ENCODE results near the gene NOX5. TPM values are rescaled to one million over a fixed set of nuclear protein-coding genes. Genes with fewer than 3 reads are reported as not detected.

Gene NOX5
- total RNA-seq, 2 donors from 2014 or later = 0.54 to 0.92 TPM

GRCh38 chr15:69075440-69075839 is 60.9 kb downstream of the NOX5 start:
- Histone ChIP-seq H3K27me3 (replicated peaks; ENCODE audit: insufficient read depth) (no peaks in the 10 kb centered on the region), H3K4me1 (ENCODE audit: control insufficient read depth in 1 of 2, low read depth in 2 of 2) (peaks cover 0 to 6% of the 10 kb centered on the region in 2 donors), H3K27ac (no peak overlapping the region), H3K36me3 (no peaks in the 10 kb centered on the region), H3K4me3 (no peak overlapping the region), H3K9me3 (no peaks in the 10 kb centered on the region)
- ATAC-seq (ENCODE audit: insufficient number of reproducible peaks, low FRiP score, low read depth) (no peak), DNase-seq (ENCODE audit: low spot score) (no peak)
- TF ChIP-seq CTCF (IDR thresholded peaks at IDR 0.05) = no peak

- no peak for ATAC-seq (ENCODE audit: insufficient number of reproducible peaks, low FRiP score, low read depth)
- no peaks in the 10 kb centered on the region for H3K9me3 ChIP-seq
- H3K4me1 ChIP-seq (ENCODE audit: control insufficient read depth in 1 of 2, low read depth in 2 of 2) = peaks cover 8 to 19% of the 10 kb centered on the region in 2 donors
- no peak overlapping the region for H3K27ac ChIP-seq
- no peak overlapping the region for H3K4me3 ChIP-seq
- no peaks in the 10 kb centered on the region for H3K27me3 ChIP-seq (replicated peaks; ENCODE audit: insufficient read depth)
- no peak for TF ChIP-seq CTCF (IDR thresholded peaks at IDR 0.05)
- no peaks in the 10 kb centered on the region for H3K36me3 ChIP-seq
- DNase-seq (ENCODE audit: low spot score) = no peak
These were observed 62.3 kb downstream of the NOX5 start for GRCh38 chr15:69076756-69077155.

- Histone ChIP-seq H3K4me3 (no peak overlapping the region), H3K9me3 (no peaks in the 10 kb centered on the region), H3K36me3 (no peaks in the 10 kb centered on the region), H3K27me3 (replicated peaks; ENCODE audit: insufficient read depth) (no peaks in the 10 kb centered on the region), H3K27ac (no peak overlapping the region), H3K4me1 (ENCODE audit: control insufficient read depth in 1 of 2, low read depth in 2 of 2) (peaks cover 11 to 35% of the 10 kb centered on the region in 2 donors)
- no peak for TF ChIP-seq CTCF (IDR thresholded peaks at IDR 0.05)
- ATAC-seq (ENCODE audit: insufficient number of reproducible peaks, low FRiP score, low read depth) = no peak
- DNase-seq (ENCODE audit: low spot score) = no peak
These were observed 64.1 kb downstream of the NOX5 start for GRCh38 chr15:69078638-69079037.

- ATAC-seq (ENCODE audit: insufficient number of reproducible peaks, low FRiP score, low read depth) (no peak), DNase-seq (ENCODE audit: low spot score) (no peak)
- Histone ChIP-seq H3K27me3 (replicated peaks; ENCODE audit: insufficient read depth) (no peaks in the 10 kb centered on the region), H3K4me3 (no peak overlapping the region), H3K36me3 (no peaks in the 10 kb centered on the region), H3K4me1 (ENCODE audit: control insufficient read depth in 1 of 2, low read depth in 2 of 2) (peaks cover 11 to 31% of the 10 kb centered on the region in 2 donors), H3K9me3 (no peaks in the 10 kb centered on the region), H3K27ac (no peak overlapping the region)
- no peak for TF ChIP-seq CTCF (IDR thresholded peaks at IDR 0.05)
These were observed 66.1 kb downstream of the NOX5 start for GRCh38 chr15:69080295-69081248.

- TF ChIP-seq CTCF (IDR thresholded peaks at IDR 0.05) = no peak
- ATAC-seq (ENCODE audit: insufficient number of reproducible peaks, low FRiP score, low read depth) (no peak), DNase-seq (ENCODE audit: low spot score) (no peak)
- no peaks in the 10 kb centered on the region for H3K9me3 ChIP-seq
- H3K27ac ChIP-seq = peak overlapping the region; percentile 57 to 68
- no peaks in the 10 kb centered on the region for H3K27me3 ChIP-seq (replicated peaks; ENCODE audit: insufficient read depth)
- H3K4me1 ChIP-seq (ENCODE audit: control insufficient read depth in 1 of 2, low read depth in 2 of 2) = peaks cover 11 to 31% of the 10 kb centered on the region in 2 donors
- peak overlapping the region; percentile 25 for H3K4me3 ChIP-seq
- no peaks in the 10 kb centered on the region for H3K36me3 ChIP-seq
These were observed 67.0 kb downstream of the NOX5 start for GRCh38 chr15:69081310-69082004.
